Peyer's patch (tissue), 4 donors: ENCODE results near the gene ITSN1. TPM values are rescaled to one million over a fixed set of nuclear protein-coding genes. Genes with fewer than 3 reads are reported as not detected.

Experiments
- DNase-seq, 3 donors: peaks; one replicate each; pipeline ENCODE4 v3.0.0-alpha.2; 2017 to 2019
- H3K27ac ChIP-seq, 4 donors: fragments of 200-600 bp; sonication (generic); one replicate each; pipeline ENCODE4 v1.5.1; 2016 to 2019
- H3K27me3 ChIP-seq, 2 donors: fragments of 200-600 bp; sonication (generic); one replicate each; pipeline ENCODE4 v1.5.1; 2019
- H3K36me3 ChIP-seq, 3 donors: fragments of 200-600 bp; sonication (generic); one replicate each; pipeline ENCODE4 v1.5.1; 2016 to 2019
- H3K4me1 ChIP-seq, 4 donors: fragments of 200-600 bp; sonication (generic); one replicate each; pipeline ENCODE4 v1.5.1; 2016 to 2019
- H3K4me3 ChIP-seq, 4 donors: fragments of 200-600 bp; sonication (generic); 1 replicate in 3 of 4; 2 replicates in 1 of 4; pipeline ENCODE4 v1.5.1; 2016 to 2019; ENCODE audit warnings: mild to moderate bottlenecking in 1 of 4
- H3K9me3 ChIP-seq, 4 donors: fragments of 200-600 bp; sonication (generic); one replicate each; pipeline ENCODE4 v1.5.1; 2016 to 2019; ENCODE audit warnings: mild to moderate bottlenecking in 1 of 4
- CTCF ChIP-seq, 6 experiments: fragments of 450-650 bp in 4 of 6; fragments of 200-600 bp in 2 of 6; sonication (generic) in 1 of 6; IDR thresholded peaks; one replicate each; pipeline ENCODE4 v1.5.1; 2017 to 2019; ENCODE audit warnings: antibody characterized with exemption in 6 of 6, mild to moderate bottlenecking in 3 of 6, moderate library complexity in 1 of 6
- POLR2A ChIP-seq, 2 donors: fragments of 450-650 bp; IDR thresholded peaks; one replicate each; pipeline ENCODE4 v1.5.1; 2017; ENCODE audit warnings: antibody characterized with exemption in 2 of 2, mild to moderate bottlenecking in 2 of 2, moderate library complexity in 2 of 2
- total RNA-seq, 4 donors: library from RNA; depleted of rRNA; stranded (reverse); fragments of >200 nt; gene quantifications; one replicate each; pipeline ENCODE4 v1.1.0, GENCODE V29; 2016

The ITSN1 gene
- total RNA-seq, 4 donors from 2014 or later: 41.0 to 56.9 (median 49.5) TPM

DNA sequence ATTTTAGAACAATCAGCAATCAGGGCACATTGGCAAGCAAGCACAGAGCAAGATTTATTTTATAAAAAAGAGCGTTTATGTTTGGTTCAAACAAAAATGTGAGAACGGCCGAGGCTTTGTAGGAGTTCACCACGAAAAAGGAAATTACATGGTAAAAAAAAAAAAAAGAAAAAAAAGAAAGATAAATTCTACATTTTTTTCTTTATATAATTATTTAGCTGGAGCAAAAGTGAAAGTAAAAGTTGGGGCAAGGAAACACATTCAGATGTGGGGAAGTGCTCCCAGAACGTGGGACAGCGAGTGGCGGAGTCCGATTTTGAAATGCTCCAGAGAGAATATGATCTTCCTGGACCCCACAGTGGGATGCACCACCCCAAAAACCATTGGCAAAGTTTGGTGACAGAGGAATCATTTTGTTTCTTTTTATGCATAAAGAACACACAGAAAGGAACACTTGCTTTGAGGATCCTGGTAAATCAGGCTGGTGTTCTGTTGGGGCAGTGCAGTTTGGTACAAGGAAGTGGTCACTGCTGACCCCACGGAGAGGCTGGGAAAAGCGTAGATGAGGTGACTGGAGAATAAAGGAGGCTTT, 289.6 kb downstream of the ITSN1 start:
- Histone ChIP-seq H3K4me3 (peak overlapping the region; percentile 21 to 55 (median 42)), H3K9me3 (no peaks in the 10 kb centered on the region), H3K4me1 (peaks cover 0 to 7% (median 0%) of the 10 kb centered on the region in 4 donors), H3K27ac (peak overlapping the region; percentile 59 to 76 (median 70)), H3K36me3 (no peaks in the 10 kb centered on the region), H3K27me3 (no peaks in the 10 kb centered on the region)
- no peak for TF ChIP-seq POLR2A (IDR thresholded peaks at IDR 0.05)
- DNase-seq: peak in 2 of 3 donors; percentile 40 to 53

GRCh38 chr21:33932731-33933130, 290.4 kb downstream of the ITSN1 start:
- peak overlapping the region in 3 of 4 donors; percentile 35 to 55 (median 50) for H3K4me3 ChIP-seq

DNA sequence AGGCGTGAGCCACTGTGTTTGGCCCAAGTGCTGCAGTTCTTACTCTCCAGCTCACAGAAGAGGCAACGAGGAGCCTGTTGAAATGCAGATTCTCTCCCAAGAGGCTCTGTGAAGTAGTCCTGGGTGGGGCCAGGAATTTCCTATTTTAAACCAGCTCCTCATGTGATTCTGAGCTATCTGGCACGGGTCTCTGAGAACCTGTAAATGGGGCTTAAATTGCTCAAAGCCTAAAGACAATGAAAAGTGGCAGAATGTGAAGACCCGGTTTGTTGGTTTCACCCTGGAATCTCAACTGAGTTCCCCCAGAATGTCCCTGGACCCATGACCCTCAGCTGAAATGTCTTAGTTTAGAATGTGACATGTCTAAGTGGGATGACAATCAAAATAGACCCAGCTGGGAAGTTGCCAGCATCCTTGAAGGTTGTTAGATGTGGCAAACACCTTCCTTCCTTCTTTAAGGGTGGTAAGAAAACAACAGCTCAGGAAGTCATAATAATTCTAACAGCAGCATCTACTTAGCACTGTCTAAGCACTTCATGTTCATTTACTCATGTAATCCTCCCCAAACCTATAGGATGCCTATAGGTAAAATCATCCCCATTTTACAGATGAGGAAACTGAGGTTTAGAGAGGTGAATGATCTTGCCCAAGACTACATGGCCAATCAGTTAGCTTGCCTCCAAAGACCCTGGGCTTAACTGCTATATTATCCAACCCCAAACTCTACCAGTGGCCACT, 294.2 kb downstream of the ITSN1 start:
- H3K27ac ChIP-seq: peak overlapping the region; percentile 29 to 66 (median 49)
- DNase-seq: peak in 2 of 3 donors; percentile 56 to 68

More at GRCh38 chr21:33932731-33933130, 290.4 kb downstream of the ITSN1 start:
- DNase-seq: no peak
- H3K27ac ChIP-seq: peak overlapping the region; percentile 59 to 76 (median 70)
- H3K36me3 ChIP-seq: no peaks in the 10 kb centered on the region
- H3K4me1 ChIP-seq: peaks cover 0 to 7% (median 0%) of the 10 kb centered on the region in 4 donors
- H3K27me3 ChIP-seq: no peaks in the 10 kb centered on the region
- no peaks in the 10 kb centered on the region for H3K9me3 ChIP-seq
- no peak for TF ChIP-seq CTCF (IDR thresholded peaks at IDR 0.05)
- no peak for TF ChIP-seq POLR2A (IDR thresholded peaks at IDR 0.05)

GRCh38 chr21:33937146-33937545, 294.8 kb downstream of the ITSN1 start:
- Histone ChIP-seq H3K9me3 (no peaks in the 10 kb centered on the region), H3K4me1 (peaks cover 0 to 7% (median 0%) of the 10 kb centered on the region in 4 donors), H3K27ac (peak overlapping the region; percentile 29 to 66 (median 49)), H3K4me3 (no peak overlapping the region), H3K27me3 (no peaks in the 10 kb centered on the region), H3K36me3 (no peaks in the 10 kb centered on the region)
- DNase-seq: no peak
- TF ChIP-seq POLR2A (IDR thresholded peaks at IDR 0.05): no peak
- TF ChIP-seq CTCF (IDR thresholded peaks at IDR 0.05): no peak

More for the DNA sequence above, 294.2 kb downstream of the ITSN1 start:
- no peaks in the 10 kb centered on the region for H3K36me3 ChIP-seq
- H3K27me3 ChIP-seq: no peaks in the 10 kb centered on the region
- peaks cover 0 to 7% (median 0%) of the 10 kb centered on the region in 4 donors for H3K4me1 ChIP-seq
- H3K4me3 ChIP-seq: no peak overlapping the region
- H3K9me3 ChIP-seq: no peaks in the 10 kb centered on the region
- TF ChIP-seq CTCF (IDR thresholded peaks at IDR 0.05): no peak
- no peak for TF ChIP-seq POLR2A (IDR thresholded peaks at IDR 0.05)

- DNase-seq: peak in 2 of 3 donors; percentile 41 to 57
- Histone ChIP-seq H3K9me3 (no peaks in the 10 kb centered on the region), H3K36me3 (no peaks in the 10 kb centered on the region)
These were observed 295.6 kb downstream of the ITSN1 start for GRCh38 chr21:33937931-33938339.

More at GRCh38 chr21:33937931-33938339, 295.6 kb downstream of the ITSN1 start:
- H3K4me3 ChIP-seq: no peak overlapping the region
- TF ChIP-seq CTCF (IDR thresholded peaks at IDR 0.05): no peak
- H3K27me3 ChIP-seq: no peaks in the 10 kb centered on the region
- H3K27ac ChIP-seq: peak overlapping the region; percentile 26 to 66 (median 49)
- H3K4me1 ChIP-seq: peaks cover 0 to under 1% (median 0%) of the 10 kb centered on the region in 4 donors
